A549 (cell line): ENCODE measurements around the gene DDR2. TPM values are rescaled to one million over a fixed set of nuclear protein-coding genes. Genes with fewer than 3 reads are reported as not detected.

Experiments
- ATAC-seq, 2 experiments: fragments of 200-7000 bp in 1 of 2; fragments of >200 bp in 1 of 2; cut with Nextera tagmentation in 1 of 2; cut with Tn5 transposase in 1 of 2; 3 replicates each; pipeline versions ENCODE4 v1.8.0 to v1.9.1; 2018 to 2020; ENCODE audit warnings: mild to moderate bottlenecking in 1 of 2, moderate library complexity in 1 of 2
- CTCF ChIA-PET: fragments of 300-600 bp; sonication (Branson Sonifier 250); formaldehyde crosslinking; extraction: SDS; loops from one replicate; lab custom pipeline; 2021; ENCODE audit warnings: antibody characterized with exemption, inconsistent platforms; lab: Yijun Ruan, JAX
- POLR2A ChIA-PET: fragments of 350-600 bp; formaldehyde crosslinking; extraction: SDS; loops from one replicate; lab custom pipeline; 2021; ENCODE audit warnings: antibody characterized with exemption, inconsistent platforms; lab: Yijun Ruan, JAX
- DNase-seq, 2 experiments: peaks; one replicate each; pipeline versions ENCODE4 v3.0.0 to v3.0.0-alpha.2; 2011 to 2016; ENCODE audit warnings: low read depth in 1 of 2, low spot score in 1 of 2
- FAIRE-seq: peaks from 2 replicates; lab custom pipeline; 2011; peaks lifted over from hg19 to GRCh38; lab: Jason Lieb, UNC
- H3K27ac ChIP-seq, 2 experiments: fragments of >200 bp; sonication (Bioruptor Twin); formaldehyde crosslinking; 3 replicates each; pipeline ENCODE4 v1.5.1; 2016 to 2017
- H3K4me1 ChIP-seq: fragments of >200 bp; sonication (Bioruptor Twin); formaldehyde crosslinking; 3 replicates; pipeline ENCODE4 v1.6.1; 2016
- H3K4me2 ChIP-seq: fragments of >200 bp; sonication (Bioruptor Twin); formaldehyde crosslinking; 3 replicates; pipeline ENCODE4 v1.6.1; 2016
- H3K4me3 ChIP-seq: fragments of >200 bp; sonication (Bioruptor Twin); formaldehyde crosslinking; 3 replicates; pipeline ENCODE4 v1.5.1; 2016
- H3K9me3 ChIP-seq: fragments of >200 bp; sonication (Bioruptor Twin); formaldehyde crosslinking; 3 replicates; pipeline ENCODE4 v1.6.1; 2016
- BHLHE40 ChIP-seq: IDR thresholded peaks from 2 replicates; pipeline ENCODE4 v1.6.1; 2012; ENCODE audit warnings: low read depth, low read length, inconsistent platforms
- CBX2 ChIP-seq: fragments of 200-600 bp; sonication (generic); IDR thresholded peaks from 2 replicates; pipeline ENCODE4 v1.6.1; 2016; ENCODE audit warnings: low read depth, mild to moderate bottlenecking, borderline replicate concordance
- CHD2 ChIP-seq: fragments of 150-350 bp; IDR thresholded peaks from 2 replicates; pipeline ENCODE4 v1.6.1; 2014; ENCODE audit warnings: low read length; ENCODE audit not compliant: partially characterized antibody
- FOSB ChIP-seq: fragments of 250-450 bp; sonication (Bioruptor Pico); IDR thresholded peaks from 2 replicates; pipeline ENCODE4 v1.5.0; 2020; ENCODE audit warnings: mild to moderate bottlenecking, moderate library complexity
- FOSL2 ChIP-seq, 2 experiments: fragments of 450-650 bp in 1 of 2; fragments of >200 bp in 1 of 2; sonication (Bioruptor Twin) in 1 of 2; formaldehyde crosslinking; IDR thresholded peaks; 2 replicates each; pipeline versions ENCODE4 v1.5.0 to v1.6.1; 2016 to 2020; ENCODE audit warnings: mild to moderate bottlenecking in 1 of 2, moderate library complexity in 1 of 2
- MAZ ChIP-seq: fragments of 150-350 bp; IDR thresholded peaks from 2 replicates; pipeline ENCODE4 v1.6.1; 2014; ENCODE audit warnings: antibody characterized with exemption, low read depth, low read length, borderline replicate concordance
- MYC ChIP-seq: IDR thresholded peaks from 2 replicates; pipeline ENCODE4 v1.6.1; 2012; ENCODE audit warnings: mild to moderate bottlenecking, inconsistent platforms, low read length, improper control_type of control experiment, borderline replicate concordance
- PHF8 ChIP-seq: fragments of 200-600 bp; sonication (generic); IDR thresholded peaks from 2 replicates; pipeline ENCODE4 v1.6.1; 2016; ENCODE audit warnings: low read depth, mild to moderate bottlenecking, antibody characterized with exemption, moderate library complexity, borderline replicate concordance
- SMC3 ChIP-seq: fragments of >200 bp; sonication (Bioruptor Twin); formaldehyde crosslinking; IDR thresholded peaks from 3 replicates; pipeline ENCODE4 v1.6.1; 2018; ENCODE audit warnings: inconsistent platforms
- TFCP2L1 ChIP-seq: fragments of 250-450 bp; sonication (Bioruptor Pico); IDR thresholded peaks from 2 replicates; pipeline ENCODE4 v1.5.0; 2021; ENCODE audit warnings: mild to moderate bottlenecking
- TP53 ChIP-seq: fragments of 250-450 bp; sonication (Bioruptor Pico); IDR thresholded peaks from 2 replicates; pipeline ENCODE4 v1.5.0; 2021; ENCODE audit warnings: mild to moderate bottlenecking, moderate library complexity
- ZSCAN20 ChIP-seq: fragments of 250-450 bp; sonication (Bioruptor Pico); IDR thresholded peaks from 2 replicates; pipeline ENCODE4 v1.8.0; 2022; ENCODE audit warnings: mild to moderate bottlenecking, moderate library complexity
- WGBS: methylation state at CpG from one replicate; pipeline ENCODE4 v1.1.6; 2017; ENCODE audit errors: missing lambda C conversion rate; 5-methylcytosine and 5-hydroxymethylcytosine counted together
- polyA plus RNA-seq, 4 experiments: library from polyadenylated mRNA; depleted of rRNA in 3 of 4; stranded (reverse); fragments of >200 nt; fragmentation: RNase III in 1 of 4; extraction: RNeasy Plus Mini Kit Qiagen cat#74134 plus additional on column Dnase treatment in 1 of 4; gene quantifications; 2 replicates in 3 of 4; 3 replicates in 1 of 4; pipeline ENCODE4 v1.2.3, GENCODE V29; 2011 to 2017
- TF ChIP-seq, protein P1 (sequence below): fragments of >200 bp; sonication (Bioruptor Twin); formaldehyde crosslinking; IDR thresholded peaks from 3 replicates; pipeline ENCODE4 v1.6.1; 2016
- TF ChIP-seq, protein P2 (sequence below): fragments of 200-600 bp; sonication (generic); IDR thresholded peaks from 2 replicates; pipeline ENCODE4 v1.6.1; 2016; ENCODE audit warnings: antibody characterized with exemption, mild to moderate bottlenecking, moderate library complexity
- TF ChIP-seq, protein P3 (sequence below): IDR thresholded peaks from 2 replicates; pipeline ENCODE4 v1.6.1; 2012

The DDR2 gene
- polyA plus RNA-seq, 2 of the 4 experiments (the other 2 are of a cell fraction), result 0.14 to 0.49 TPM

DNA sequence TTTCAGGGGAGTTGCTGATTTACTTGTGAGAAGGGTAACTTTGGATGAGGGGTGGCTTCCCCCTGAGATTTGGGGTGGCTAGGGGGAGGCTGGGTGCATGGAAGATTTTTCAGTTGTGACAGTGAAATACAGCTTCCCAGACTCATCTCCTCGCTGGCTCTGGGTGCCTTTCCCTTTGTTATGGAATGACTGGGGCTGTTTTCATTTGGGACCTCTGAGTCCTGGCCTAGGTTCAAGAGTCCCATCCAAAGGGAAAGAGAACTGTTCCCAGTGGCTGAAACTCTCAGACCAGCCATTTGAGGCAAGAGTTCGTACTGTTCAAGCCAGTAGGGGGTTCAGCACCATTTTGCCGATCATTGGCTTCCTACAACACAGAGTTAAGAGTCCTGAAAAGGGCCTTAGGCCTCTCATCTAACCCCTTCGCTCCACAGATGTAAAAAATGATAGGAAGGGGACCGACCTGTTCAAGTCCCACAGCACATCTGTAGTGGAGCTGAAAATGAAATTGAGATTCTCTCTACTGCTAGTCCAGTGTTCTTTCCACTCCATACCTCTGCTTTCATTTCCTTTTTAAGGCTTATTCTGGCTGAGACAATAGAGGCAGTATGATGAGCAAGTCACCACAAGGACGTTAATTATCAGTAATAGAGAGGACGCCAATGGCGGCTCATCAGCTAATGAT is 958 bp downstream of the DDR2 start:
- Histone ChIP-seq H3K9me3 (no peaks in the 10 kb centered on the region), H3K4me2 (no peak overlapping the region), H3K4me1 (no peaks in the 10 kb centered on the region), H3K4me3 (no peak overlapping the region), H3K27ac (no peak overlapping the region)
- DNase-seq (no peak), ATAC-seq (no peak), FAIRE-seq (no peak)
- CTCF ChIA-PET, result interaction anchor here (1.8 to 4.6 kb wide), 2 partner anchors 8 to 20 kb away, joined by 5 to 23 read pairs; no protein-coding TSS in a partner anchor
- WGBS, result 58% methylated on average over 8 of the region's 8 CpGs
- POLR2A ChIA-PET, result no interaction called here
- TF ChIP-seq TP53 (CRISPR knock-in tag) (no peak), CHD2 (no peak), PHF8 (no peak), CBX2 (no peak), ZSCAN20 (CRISPR knock-in tag) (no peak), BHLHE40 (no peak)
- TF ChIP-seq, protein P1, sequence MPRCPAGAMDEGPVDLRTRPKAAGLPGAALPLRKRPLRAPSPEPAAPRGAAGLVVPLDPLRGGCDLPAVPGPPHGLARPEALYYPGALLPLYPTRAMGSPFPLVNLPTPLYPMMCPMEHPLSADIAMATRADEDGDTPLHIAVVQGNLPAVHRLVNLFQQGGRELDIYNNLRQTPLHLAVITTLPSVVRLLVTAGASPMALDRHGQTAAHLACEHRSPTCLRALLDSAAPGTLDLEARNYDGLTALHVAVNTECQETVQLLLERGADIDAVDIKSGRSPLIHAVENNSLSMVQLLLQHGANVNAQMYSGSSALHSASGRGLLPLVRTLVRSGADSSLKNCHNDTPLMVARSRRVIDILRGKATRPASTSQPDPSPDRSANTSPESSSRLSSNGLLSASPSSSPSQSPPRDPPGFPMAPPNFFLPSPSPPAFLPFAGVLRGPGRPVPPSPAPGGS, result no peak
- TF ChIP-seq, protein P2, sequence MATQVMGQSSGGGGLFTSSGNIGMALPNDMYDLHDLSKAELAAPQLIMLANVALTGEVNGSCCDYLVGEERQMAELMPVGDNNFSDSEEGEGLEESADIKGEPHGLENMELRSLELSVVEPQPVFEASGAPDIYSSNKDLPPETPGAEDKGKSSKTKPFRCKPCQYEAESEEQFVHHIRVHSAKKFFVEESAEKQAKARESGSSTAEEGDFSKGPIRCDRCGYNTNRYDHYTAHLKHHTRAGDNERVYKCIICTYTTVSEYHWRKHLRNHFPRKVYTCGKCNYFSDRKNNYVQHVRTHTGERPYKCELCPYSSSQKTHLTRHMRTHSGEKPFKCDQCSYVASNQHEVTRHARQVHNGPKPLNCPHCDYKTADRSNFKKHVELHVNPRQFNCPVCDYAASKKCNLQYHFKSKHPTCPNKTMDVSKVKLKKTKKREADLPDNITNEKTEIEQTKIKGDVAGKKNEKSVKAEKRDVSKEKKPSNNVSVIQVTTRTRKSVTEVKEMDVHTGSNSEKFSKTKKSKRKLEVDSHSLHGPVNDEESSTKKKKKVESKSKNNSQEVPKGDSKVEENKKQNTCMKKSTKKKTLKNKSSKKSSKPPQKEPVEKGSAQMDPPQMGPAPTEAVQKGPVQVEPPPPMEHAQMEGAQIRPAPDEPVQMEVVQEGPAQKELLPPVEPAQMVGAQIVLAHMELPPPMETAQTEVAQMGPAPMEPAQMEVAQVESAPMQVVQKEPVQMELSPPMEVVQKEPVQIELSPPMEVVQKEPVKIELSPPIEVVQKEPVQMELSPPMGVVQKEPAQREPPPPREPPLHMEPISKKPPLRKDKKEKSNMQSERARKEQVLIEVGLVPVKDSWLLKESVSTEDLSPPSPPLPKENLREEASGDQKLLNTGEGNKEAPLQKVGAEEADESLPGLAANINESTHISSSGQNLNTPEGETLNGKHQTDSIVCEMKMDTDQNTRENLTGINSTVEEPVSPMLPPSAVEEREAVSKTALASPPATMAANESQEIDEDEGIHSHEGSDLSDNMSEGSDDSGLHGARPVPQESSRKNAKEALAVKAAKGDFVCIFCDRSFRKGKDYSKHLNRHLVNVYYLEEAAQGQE, result no peak
- TF ChIP-seq, protein P3, sequence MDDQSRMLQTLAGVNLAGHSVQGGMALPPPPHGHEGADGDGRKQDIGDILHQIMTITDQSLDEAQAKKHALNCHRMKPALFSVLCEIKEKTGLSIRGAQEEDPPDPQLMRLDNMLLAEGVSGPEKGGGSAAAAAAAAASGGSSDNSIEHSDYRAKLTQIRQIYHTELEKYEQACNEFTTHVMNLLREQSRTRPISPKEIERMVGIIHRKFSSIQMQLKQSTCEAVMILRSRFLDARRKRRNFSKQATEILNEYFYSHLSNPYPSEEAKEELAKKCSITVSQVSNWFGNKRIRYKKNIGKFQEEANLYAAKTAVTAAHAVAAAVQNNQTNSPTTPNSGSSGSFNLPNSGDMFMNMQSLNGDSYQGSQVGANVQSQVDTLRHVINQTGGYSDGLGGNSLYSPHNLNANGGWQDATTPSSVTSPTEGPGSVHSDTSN, result no peak

DNA sequence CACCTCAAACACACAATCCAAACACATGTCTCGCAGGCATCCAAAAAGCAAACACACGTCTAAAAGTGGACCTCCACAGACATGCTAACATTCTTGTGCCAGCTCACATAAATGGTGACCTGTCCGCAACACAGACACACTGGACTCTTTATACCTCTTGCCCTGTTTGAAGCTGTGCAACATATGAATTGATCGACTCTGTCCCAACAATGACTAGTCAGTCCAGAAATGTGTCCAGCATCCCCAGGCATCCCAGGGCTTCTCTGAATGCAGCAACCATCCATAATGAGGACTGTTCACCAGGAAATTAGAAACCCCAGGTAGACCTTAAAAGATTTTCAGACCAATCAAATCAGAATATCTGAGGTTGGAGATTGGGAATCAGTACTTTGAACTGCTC is 3.2 kb downstream of the DDR2 start:
- Histone ChIP-seq H3K27ac (no peak overlapping the region), H3K9me3 (no peaks in the 10 kb centered on the region), H3K4me1 (no peaks in the 10 kb centered on the region), H3K4me2 (no peak overlapping the region), H3K4me3 (no peak overlapping the region)
- CTCF ChIA-PET, result no interaction called here
- DNase-seq (no peak), FAIRE-seq (no peak), ATAC-seq (no peak)
- POLR2A ChIA-PET, result no interaction called here
- TF ChIP-seq, protein P3, result no peak
- TF ChIP-seq FOSL2 (IDR thresholded peaks at IDR 0.05) (no peak), FOSL2 (CRISPR knock-in tag; IDR thresholded peaks at IDR 0.05) (no peak), TFCP2L1 (CRISPR knock-in tag) (no peak), SMC3 (no peak), MYC (no peak), MAZ (no peak), FOSB (CRISPR knock-in tag) (no peak)
- TF ChIP-seq, protein P1, result no peak
- 64% methylated on average over 4 of the region's 4 CpGs for WGBS
